ENCODE measurements around the gene JMJD8. TPM values are rescaled to one million over a fixed set of nuclear protein-coding genes. Genes with fewer than 3 reads are reported as not detected.
"Not testable (repeated sequence)": the region's sequence is repeated elsewhere in the genome, so short reads cannot be mapped to it uniquely, and the experiment has no call there.

Gene JMJD8
- total RNA-seq, 1 donor from 2014 or later, result 158 TPM

DNA sequence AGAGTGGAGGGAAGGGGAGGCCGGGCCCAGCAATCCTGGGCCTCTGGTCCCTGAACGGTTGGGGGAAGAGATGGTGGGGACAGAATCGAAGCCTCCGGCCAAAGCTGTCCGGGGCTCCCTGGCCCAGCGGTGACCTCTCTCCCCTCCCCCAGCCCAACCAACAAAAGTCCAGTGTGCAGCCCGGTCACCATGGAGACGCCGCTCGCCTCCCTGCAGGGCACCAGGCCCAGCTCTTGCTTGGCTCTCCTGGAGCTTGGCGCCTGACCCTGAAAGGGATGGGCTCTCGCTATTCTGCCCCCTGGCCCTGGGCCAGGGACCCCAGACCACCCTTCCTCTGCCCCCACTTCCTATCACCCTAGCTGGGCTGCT lies 32.0 kb upstream of the JMJD8 start:
- H3K27me3 ChIP-seq, result no peaks in the 10 kb centered on the region
- H3K36me3 ChIP-seq, result no peaks in the 10 kb centered on the region
- TF ChIP-seq, protein P1, sequence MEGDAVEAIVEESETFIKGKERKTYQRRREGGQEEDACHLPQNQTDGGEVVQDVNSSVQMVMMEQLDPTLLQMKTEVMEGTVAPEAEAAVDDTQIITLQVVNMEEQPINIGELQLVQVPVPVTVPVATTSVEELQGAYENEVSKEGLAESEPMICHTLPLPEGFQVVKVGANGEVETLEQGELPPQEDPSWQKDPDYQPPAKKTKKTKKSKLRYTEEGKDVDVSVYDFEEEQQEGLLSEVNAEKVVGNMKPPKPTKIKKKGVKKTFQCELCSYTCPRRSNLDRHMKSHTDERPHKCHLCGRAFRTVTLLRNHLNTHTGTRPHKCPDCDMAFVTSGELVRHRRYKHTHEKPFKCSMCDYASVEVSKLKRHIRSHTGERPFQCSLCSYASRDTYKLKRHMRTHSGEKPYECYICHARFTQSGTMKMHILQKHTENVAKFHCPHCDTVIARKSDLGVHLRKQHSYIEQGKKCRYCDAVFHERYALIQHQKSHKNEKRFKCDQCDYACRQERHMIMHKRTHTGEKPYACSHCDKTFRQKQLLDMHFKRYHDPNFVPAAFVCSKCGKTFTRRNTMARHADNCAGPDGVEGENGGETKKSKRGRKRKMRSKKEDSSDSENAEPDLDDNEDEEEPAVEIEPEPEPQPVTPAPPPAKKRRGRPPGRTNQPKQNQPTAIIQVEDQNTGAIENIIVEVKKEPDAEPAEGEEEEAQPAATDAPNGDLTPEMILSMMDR (IDR thresholded peaks at IDR 0.05), result no peak
- DNase-seq (ENCODE audit: low spot score in 2 of 2), result no peak
- H3K4me3 ChIP-seq, result peak overlapping the region; percentile 76 to 93
- H3K4me1 ChIP-seq, result peaks cover 17 to 19% of the 10 kb centered on the region in 2 donors
- intact Hi-C loops (cut with DNase I), result loop anchor here (10.0 kb wide), 1 partner anchor 379 kb away; the partner anchor contains the start of gene C1QTNF8
- H3K9me3 ChIP-seq, result no peaks in the 10 kb centered on the region
- no peak overlapping the region for H3K27ac ChIP-seq

DNA sequence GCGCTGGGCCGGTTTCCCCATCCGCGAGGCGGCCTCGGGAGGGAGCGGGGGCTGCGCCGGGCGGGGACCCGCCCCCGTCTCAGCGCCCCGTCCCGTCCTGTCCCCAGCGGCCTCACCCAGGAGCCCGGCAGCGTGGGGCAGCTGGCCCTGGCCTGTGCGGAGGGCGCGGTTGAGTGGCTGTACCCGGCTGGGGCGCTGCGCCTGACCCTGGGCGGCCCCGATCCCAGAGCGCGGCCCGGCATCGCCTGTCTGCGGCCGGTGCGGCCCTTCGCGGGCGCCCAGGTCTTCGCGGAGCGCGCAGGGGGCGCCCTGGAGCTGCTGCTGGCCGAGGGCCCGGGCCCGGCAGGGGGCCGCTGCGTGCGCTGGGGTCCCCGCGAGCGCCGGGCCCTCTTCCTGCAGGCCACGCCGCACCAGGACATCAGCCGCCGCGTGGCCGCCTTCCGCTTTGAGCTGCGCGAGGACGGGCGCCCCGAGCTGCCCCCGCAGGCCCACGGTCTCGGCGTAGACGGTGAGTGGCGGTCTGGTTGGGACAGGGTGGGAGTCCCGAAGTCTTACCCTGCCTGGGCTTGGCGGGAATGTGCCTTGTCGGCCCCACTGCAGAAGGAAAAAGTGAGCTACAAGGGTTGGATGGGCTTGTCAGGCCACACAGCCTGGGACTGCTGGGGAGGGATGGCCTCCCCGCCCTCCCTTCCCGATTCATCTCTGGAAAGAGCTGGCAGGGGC lies 31.5 kb upstream of the JMJD8 start:
- no peaks in the 10 kb centered on the region for H3K36me3 ChIP-seq
- no peak for DNase-seq (ENCODE audit: low spot score in 2 of 2)
- H3K27me3 ChIP-seq, result peaks cover 4% of the 10 kb centered on the region
- H3K4me1 ChIP-seq, result peaks cover 17 to 19% of the 10 kb centered on the region in 2 donors
- TF ChIP-seq, protein P1 (IDR thresholded peaks at IDR 0.05), result no peak
- intact Hi-C loops (cut with DNase I), result loop anchor here (2.0 to 10.0 kb wide), 3 partner anchors 25 to 379 kb away; partner anchors contain the start of genes C1QTNF8, CHTF18, CIAO3 and RPUSD1
- peak overlapping the region; percentile 76 to 93 for H3K4me3 ChIP-seq
- H3K27ac ChIP-seq, result no peak overlapping the region
- H3K9me3 ChIP-seq, result no peaks in the 10 kb centered on the region

DNA sequence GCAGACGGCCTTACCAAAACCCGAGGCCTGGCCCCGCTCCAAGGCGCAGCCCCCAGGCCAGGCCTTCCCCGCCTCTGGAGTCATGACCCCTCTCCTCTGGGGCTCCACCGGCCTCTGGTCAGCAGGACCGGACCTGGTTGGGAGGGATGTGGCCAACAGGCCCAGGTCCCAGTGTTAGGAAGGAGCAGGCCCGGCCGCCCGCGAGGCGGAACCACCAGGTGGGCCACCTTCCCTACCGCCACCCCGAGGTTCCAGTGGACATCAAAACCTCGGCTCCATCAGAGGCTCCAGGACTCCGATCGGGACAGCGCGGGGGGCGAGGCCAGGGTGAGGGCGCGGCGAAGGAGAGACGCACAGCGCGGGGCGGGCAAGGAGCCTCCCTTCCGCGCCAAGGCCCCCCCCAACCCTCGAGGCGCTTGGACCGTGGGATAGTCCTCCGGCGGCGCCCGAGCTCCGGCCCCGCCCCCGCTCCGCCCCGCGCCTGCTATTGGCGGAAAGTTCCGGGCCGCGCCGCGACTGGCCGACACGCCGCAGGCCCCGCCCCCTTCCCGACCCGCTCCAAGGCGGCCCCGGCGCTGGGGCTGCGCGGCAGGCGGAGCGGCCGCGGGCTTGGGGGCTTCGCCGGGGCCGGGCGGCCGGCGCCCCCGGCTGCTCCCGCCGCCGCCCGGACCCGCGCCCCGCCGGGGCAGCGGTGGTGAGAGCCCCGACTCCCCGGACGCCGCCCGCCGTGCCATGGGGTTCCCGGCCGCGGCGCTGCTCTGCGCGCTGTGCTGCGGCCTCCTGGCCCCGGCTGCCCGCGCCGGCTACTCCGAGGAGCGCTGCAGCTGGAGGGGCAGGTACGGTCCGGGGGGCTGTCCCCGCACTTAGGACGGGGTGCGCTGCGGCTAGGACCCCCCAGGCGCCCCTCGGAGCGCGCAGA lies 30.7 kb upstream of the JMJD8 start, which contains the start of gene METRN:
METRN (plus strand) TSS at position 561 of the 919 bp plus-strand sequence; CDS start at position 733, 172 bp downstream.
- H3K27ac ChIP-seq, result no peak within 1 kb of the TSS
- no peaks in the 10 kb centered on the region for H3K9me3 ChIP-seq
- no peaks in the 10 kb centered on the region for H3K36me3 ChIP-seq
- TF ChIP-seq, protein P1 (IDR thresholded peaks at IDR 0.05), result no peak
- peak within 1 kb of the TSS; percentile 76 to 93 for H3K4me3 ChIP-seq
- peak; percentile 39 to 95 for DNase-seq (ENCODE audit: low spot score in 2 of 2)
- peaks cover 6% of the 10 kb centered on the region for H3K27me3 ChIP-seq
- H3K4me1 ChIP-seq, result peaks cover 11 to 20% of the 10 kb centered on the region in 2 donors
- intact Hi-C loops (cut with DNase I), result loop anchor here (2.0 to 10.0 kb wide), 3 partner anchors 26 to 380 kb away; partner anchors contain the start of genes C1QTNF8, CHTF18, CIAO3 and RPUSD1

DNA sequence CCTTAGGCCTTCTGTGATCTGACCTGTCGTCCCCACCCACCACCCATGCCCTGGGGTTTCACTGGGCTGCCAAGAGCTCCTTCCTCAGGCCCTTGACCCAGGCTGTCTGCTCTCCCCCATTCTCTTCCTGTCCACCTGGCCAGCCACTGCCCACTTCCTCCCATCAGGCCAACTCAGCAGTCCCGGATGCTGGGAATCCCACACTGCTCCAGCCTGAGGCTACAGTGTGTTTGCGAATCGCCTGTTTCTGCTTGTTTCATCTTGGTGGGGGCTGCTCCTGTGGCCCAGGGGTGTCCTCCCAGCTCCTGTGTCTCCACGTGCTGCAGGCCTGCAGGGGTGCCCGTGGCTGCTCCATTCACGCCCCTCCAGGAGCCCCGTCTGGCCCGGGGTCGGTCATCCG lies 29.9 kb upstream of the JMJD8 start:
- TF ChIP-seq, protein P1 (IDR thresholded peaks at IDR 0.05), result no peak
- Histone ChIP-seq H3K4me3 (no peak overlapping the region), H3K27ac (no peak overlapping the region), H3K36me3 (no peaks in the 10 kb centered on the region), H3K9me3 (no peaks in the 10 kb centered on the region), H3K4me1 (peaks cover 10 to 23% of the 10 kb centered on the region in 2 donors), H3K27me3 (peaks cover 6% of the 10 kb centered on the region)
- no peak for DNase-seq (ENCODE audit: low spot score in 2 of 2)
- intact Hi-C loops (cut with DNase I), result loop anchor here (2.0 to 10.0 kb wide), 3 partner anchors 27 to 381 kb away; partner anchors contain the start of genes C1QTNF8, CHTF18, CIAO3 and RPUSD1

DNA sequence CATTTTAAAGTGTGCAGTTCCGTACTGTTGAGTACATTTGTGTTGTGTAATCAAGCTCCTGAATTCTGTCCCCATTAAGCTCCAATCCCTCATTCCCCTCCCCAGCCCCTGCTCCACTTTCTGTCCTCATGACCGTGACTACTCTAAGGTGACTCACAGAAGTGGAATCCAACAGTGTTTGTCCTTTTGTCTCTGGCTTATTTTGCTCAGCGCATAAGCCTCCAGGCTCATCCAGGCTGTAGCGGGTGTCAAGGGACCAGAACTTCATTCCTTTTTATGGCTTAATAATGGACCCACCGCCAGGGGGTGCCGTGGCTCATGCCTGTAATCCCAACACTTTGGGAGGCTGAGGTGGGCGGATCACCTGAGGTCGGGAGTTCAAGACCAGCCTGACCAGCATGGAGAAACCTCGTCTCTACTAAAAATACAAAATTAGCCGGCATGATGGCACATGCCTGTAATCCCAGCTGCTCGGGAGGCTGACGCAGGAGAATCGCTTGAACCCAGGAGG lies 28.7 kb upstream of the JMJD8 start:
- H3K4me3 ChIP-seq, result not testable (repeated sequence)

More for the DNA sequence above, 28.7 kb upstream of the JMJD8 start:
- intact Hi-C loops (cut with DNase I), result loop anchor here (10.0 kb wide), 1 partner anchor 382 kb away; the partner anchor contains the start of gene C1QTNF8
- H3K27me3 ChIP-seq; H3K36me3 ChIP-seq; DNase-seq (ENCODE audit: low spot score in 2 of 2); H3K9me3 ChIP-seq; H3K27ac ChIP-seq: not testable (repeated sequence)
- peaks cover 10 to 23% of the 10 kb centered on the region in 2 donors for H3K4me1 ChIP-seq
- TF ChIP-seq, protein P1 (IDR thresholded peaks at IDR 0.05), result peak in 1 of 3 experiments; percentile 13
